Suprapubic skin (tissue), 4 donors: ENCODE results near the gene KMT2C.

Source experiments
- POLR2A ChIP-seq, 2 donors: fragments of 450-650 bp; IDR thresholded peaks; one replicate each; pipeline ENCODE4 v1.6.1; 2017; ENCODE audit warnings: antibody characterized with exemption in 2 of 2, mild to moderate bottlenecking in 2 of 2, moderate library complexity in 2 of 2
- POLR2AphosphoS5 ChIP-seq, 3 donors: sonication (generic); formaldehyde crosslinking; IDR thresholded peaks; one replicate each; pipeline ENCODE4 v1.6.1; 2017; ENCODE audit warnings: antibody characterized with exemption in 3 of 3
- TF ChIP-seq, protein P1 (sequence below), 2 donors: fragments of 200-600 bp in 1 of 2; fragments of 450-650 bp in 1 of 2; sonication (generic) in 1 of 2; IDR thresholded peaks; one replicate each; pipeline ENCODE4 v1.5.1; 2016 to 2019; ENCODE audit warnings: antibody characterized with exemption in 2 of 2, mild to moderate bottlenecking in 1 of 2, moderate library complexity in 1 of 2

DNA sequence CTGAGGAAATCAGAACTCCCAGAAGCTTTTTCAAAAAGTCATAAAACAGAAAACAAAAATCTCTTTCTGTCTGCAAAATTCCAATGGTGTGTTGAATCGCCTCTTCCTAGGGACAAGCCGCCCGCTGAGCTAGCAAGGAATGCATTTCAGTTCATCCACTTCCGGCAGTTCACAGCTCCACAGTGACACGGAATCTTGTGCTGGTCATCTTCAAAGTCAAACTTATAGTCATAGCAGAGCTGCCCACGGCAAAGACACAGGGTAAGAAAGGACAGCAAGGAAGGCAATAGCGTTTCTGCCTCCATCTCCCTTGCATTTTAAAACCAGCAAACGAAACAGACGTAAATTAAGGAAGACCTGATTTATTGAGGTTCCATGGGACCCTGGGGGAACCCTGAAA lies 299.1 kb downstream of the KMT2C start:
- TF ChIP-seq POLR2AphosphoS5 (IDR thresholded peaks at IDR 0.05) (no peak), POLR2A (IDR thresholded peaks at IDR 0.05) (no peak)
- TF ChIP-seq, protein P1, sequence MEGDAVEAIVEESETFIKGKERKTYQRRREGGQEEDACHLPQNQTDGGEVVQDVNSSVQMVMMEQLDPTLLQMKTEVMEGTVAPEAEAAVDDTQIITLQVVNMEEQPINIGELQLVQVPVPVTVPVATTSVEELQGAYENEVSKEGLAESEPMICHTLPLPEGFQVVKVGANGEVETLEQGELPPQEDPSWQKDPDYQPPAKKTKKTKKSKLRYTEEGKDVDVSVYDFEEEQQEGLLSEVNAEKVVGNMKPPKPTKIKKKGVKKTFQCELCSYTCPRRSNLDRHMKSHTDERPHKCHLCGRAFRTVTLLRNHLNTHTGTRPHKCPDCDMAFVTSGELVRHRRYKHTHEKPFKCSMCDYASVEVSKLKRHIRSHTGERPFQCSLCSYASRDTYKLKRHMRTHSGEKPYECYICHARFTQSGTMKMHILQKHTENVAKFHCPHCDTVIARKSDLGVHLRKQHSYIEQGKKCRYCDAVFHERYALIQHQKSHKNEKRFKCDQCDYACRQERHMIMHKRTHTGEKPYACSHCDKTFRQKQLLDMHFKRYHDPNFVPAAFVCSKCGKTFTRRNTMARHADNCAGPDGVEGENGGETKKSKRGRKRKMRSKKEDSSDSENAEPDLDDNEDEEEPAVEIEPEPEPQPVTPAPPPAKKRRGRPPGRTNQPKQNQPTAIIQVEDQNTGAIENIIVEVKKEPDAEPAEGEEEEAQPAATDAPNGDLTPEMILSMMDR (IDR thresholded peaks at IDR 0.05), result no peak
